A673 (cell line): Measurements from ENCODE around the gene SGCA. TPM values are rescaled to one million over a fixed set of nuclear protein-coding genes. Genes with fewer than 3 reads are reported as not detected.
A peak's percentile ranks its signal among the peaks of the same experiment; 100 is the strongest.

Experiments used
- BruUV-seq: library from RNA; stranded (reverse); fragments of 400-500 nt; replicated peaks from 2 replicates; lab custom pipeline; 2021; lab: Mats Ljungman, UMichigan
- CTCF ChIA-PET: fragments of 300-600 bp; sonication (Branson Sonifier 250); formaldehyde crosslinking; loops from one replicate; lab custom pipeline; 2022; ENCODE audit warnings: antibody characterized with exemption; lab: Charles Lee
- POLR2A ChIA-PET: fragments of 300-600 bp; sonication (Branson Sonifier 250); formaldehyde crosslinking; loops from one replicate; lab custom pipeline; 2022; ENCODE audit warnings: antibody characterized with exemption; ENCODE audit not compliant: low non-redundant PET; lab: Charles Lee
- DNase-seq: peaks from one replicate; pipeline ENCODE4 v3.0.0-alpha.2; 2015; ENCODE audit warnings: low spot score
- H3K27ac ChIP-seq: fragments of 200-600 bp; sonication (generic); 2 replicates; pipeline ENCODE4 v1.5.1; 2016; ENCODE audit warnings: mixed run types, low read depth, mild to moderate bottlenecking, mixed read lengths, antibody characterized with exemption, low read length; ENCODE audit not compliant: poor library complexity, severe bottlenecking
- H3K27me3 ChIP-seq: fragments of 200-600 bp; sonication (generic); replicated peaks from 2 replicates; pipeline ENCODE4 v1.6.1; 2017; ENCODE audit warnings: mixed run types, low read depth, mild to moderate bottlenecking, mixed read lengths, antibody characterized with exemption, low read length; ENCODE audit not compliant: insufficient read depth, poor library complexity
- H3K36me3 ChIP-seq: fragments of 200-600 bp; sonication (generic); 2 replicates; pipeline ENCODE4 v1.6.1; 2016; ENCODE audit warnings: mixed run types, mild to moderate bottlenecking, mixed read lengths, antibody characterized with exemption, low read length; ENCODE audit not compliant: insufficient read depth, poor library complexity, severe bottlenecking
- H3K4me1 ChIP-seq: fragments of 200-600 bp; sonication (generic); 2 replicates; pipeline ENCODE4 v1.6.1; 2017; ENCODE audit warnings: mixed run types, mild to moderate bottlenecking, mixed read lengths, antibody characterized with exemption, low read length; ENCODE audit not compliant: insufficient read depth, poor library complexity, severe bottlenecking
- H3K4me3 ChIP-seq: fragments of 200-600 bp; sonication (generic); 2 replicates; pipeline ENCODE4 v1.5.1; 2016; ENCODE audit warnings: low read depth, mixed run types, mild to moderate bottlenecking, mixed read lengths, low read length; ENCODE audit not compliant: poor library complexity, severe bottlenecking
- H3K9me3 ChIP-seq: fragments of 200-600 bp; sonication (generic); 2 replicates; pipeline ENCODE4 v1.6.1; 2016; ENCODE audit warnings: mixed run types, low read depth, mild to moderate bottlenecking, mixed read lengths, antibody characterized with exemption, low read length; ENCODE audit not compliant: poor library complexity, severe bottlenecking
- CTCF ChIP-seq: fragments of 300-800, 200-600 bp; sonication (generic); conservative IDR thresholded peaks from 2 replicates; pipeline ENCODE4 v1.5.1; 2017; ENCODE audit warnings: low read depth, mild to moderate bottlenecking, antibody characterized with exemption, low read length, moderate library complexity, mixed read lengths
- EZH2 ChIP-seq: fragments of 200-600 bp; sonication (generic); IDR thresholded peaks from 2 replicates; pipeline ENCODE4 v1.6.1; 2017; ENCODE audit warnings: borderline replicate concordance, low read depth, mild to moderate bottlenecking, mixed read lengths, antibody characterized with exemption, low read length; ENCODE audit not compliant: poor library complexity, severe bottlenecking
- intact Hi-C: fragments of 100-400 bp; cut with micrococcal nuclease; formaldehyde crosslinking; loops from one replicate; pipeline ENCODE4 v1.10.0; 2022; ENCODE audit not compliant: unreplicated experiment
- total RNA-seq: library from RNA; stranded (reverse); gene quantifications from 2 replicates; pipeline ENCODE4 v1.2.3, GENCODE V29; 2021

Gene SGCA
- total RNA-seq, 1 experiment from 2014 or later, result not detected

GRCh38 chr17:50118828-50119218 is 47.0 kb upstream of the SGCA start:
- TF ChIP-seq EZH2 (no peak), CTCF (no peak)
- intact Hi-C loops, result no loop called here
- Histone ChIP-seq H3K27me3 (no peaks in the 10 kb centered on the region), H3K4me1 (peaks cover 40% of the 10 kb centered on the region), H3K27ac (no peak overlapping the region), H3K4me3 (no peak overlapping the region), H3K9me3 (no peaks in the 10 kb centered on the region), H3K36me3 (peaks cover 2% of the 10 kb centered on the region)
- ChIA-PET CTCF (interaction anchor here (0.6 kb wide), 1 partner anchor 25 kb away, joined by 5 read pairs; no protein-coding TSS in a partner anchor), POLR2A (no interaction called here)
- BruUV-seq, result no TSS peak
- no peak for DNase-seq

DNA sequence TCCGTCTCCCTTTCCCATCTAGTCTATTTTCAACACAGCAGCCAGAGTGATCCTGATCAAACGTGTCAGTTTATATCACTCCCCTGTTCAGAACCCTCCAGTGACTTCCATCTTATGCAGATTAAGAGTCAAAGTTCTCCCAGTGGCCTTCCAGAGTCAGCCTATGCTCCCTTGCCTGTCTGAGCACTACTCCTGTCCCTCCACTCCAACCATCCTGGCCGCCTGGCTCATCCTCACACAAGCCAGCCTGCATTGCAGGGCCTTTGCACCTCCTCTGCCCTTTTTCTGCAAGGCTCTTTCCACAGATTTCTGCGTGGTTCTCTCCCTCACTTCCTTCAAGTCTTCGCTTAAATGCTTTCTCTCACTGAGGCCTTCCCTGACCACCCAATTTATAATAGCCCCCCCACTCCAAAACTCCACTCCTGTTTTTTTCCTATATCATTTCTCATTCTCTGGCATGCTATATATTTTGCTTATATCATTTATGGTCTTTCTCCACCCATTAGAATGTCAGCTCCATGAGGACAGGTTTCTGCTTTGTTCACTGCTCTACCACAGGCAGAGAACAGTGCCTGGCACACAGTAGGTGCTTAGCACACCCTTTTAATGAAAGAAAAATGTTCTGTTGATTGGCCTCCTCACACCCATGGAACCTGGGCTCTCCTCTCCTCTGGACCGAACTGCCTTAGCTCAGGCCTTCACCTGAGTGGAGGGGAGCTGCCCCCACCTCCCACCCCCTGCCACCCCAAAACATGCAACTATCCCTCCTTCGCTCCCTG is 45.1 kb upstream of the SGCA start:
- Histone ChIP-seq H3K36me3 (no peaks in the 10 kb centered on the region), H3K27me3 (no peaks in the 10 kb centered on the region), H3K4me3 (no peak overlapping the region), H3K27ac (no peak overlapping the region), H3K4me1 (peaks cover 42% of the 10 kb centered on the region), H3K9me3 (no peaks in the 10 kb centered on the region)
- intact Hi-C loops, result no loop called here
- CTCF ChIA-PET, result no interaction called here
- POLR2A ChIA-PET, result no interaction called here
- no TSS peak for BruUV-seq
- TF ChIP-seq EZH2, result no peak
- TF ChIP-seq CTCF, result no peak
- DNase-seq, result no peak

GRCh38 chr17:50122945-50123344 is 42.9 kb upstream of the SGCA start:
- no TSS peak for BruUV-seq
- POLR2A ChIA-PET, result no interaction called here
- intact Hi-C loops, result no loop called here
- H3K36me3 ChIP-seq, result no peaks in the 10 kb centered on the region
- no peak for TF ChIP-seq CTCF
- TF ChIP-seq EZH2, result no peak
- CTCF ChIA-PET, result interaction anchor here (0.6 to 2.1 kb wide), 4 partner anchors 8 to 55 kb away, joined by 3 to 9 read pairs (median 6); no protein-coding TSS in a partner anchor
- H3K27me3 ChIP-seq, result no peaks in the 10 kb centered on the region
- peaks cover 47% of the 10 kb centered on the region for H3K4me1 ChIP-seq
- H3K9me3 ChIP-seq, result no peaks in the 10 kb centered on the region
- H3K27ac ChIP-seq, result peak overlapping the region; percentile 90
- peak; percentile 81 for DNase-seq
- no peak overlapping the region for H3K4me3 ChIP-seq
